Nephron (organoid): ENCODE measurements around the gene SMG6.

Experiments used
- H3K27ac Mint-ChIP-seq, 3 experiments: 2 replicates each; pipeline ENCODE4 v1.8.0; 2020; ENCODE audit warnings: mixed read lengths in 3 of 3, mild to moderate bottlenecking in 2 of 3, moderate library complexity in 1 of 3
- H3K27me3 Mint-ChIP-seq: 2 replicates; pipeline ENCODE4 v1.8.0; 2021; ENCODE audit warnings: low read depth, mild to moderate bottlenecking, moderate library complexity, mixed read lengths
- H3K36me3 Mint-ChIP-seq: 2 replicates; pipeline ENCODE4 v1.8.0; 2020; ENCODE audit warnings: low read depth, mixed read lengths
- H3K4me1 Mint-ChIP-seq: 2 replicates; pipeline ENCODE4 v1.8.0; 2020; ENCODE audit warnings: mixed read lengths
- H3K4me3 Mint-ChIP-seq, 3 experiments: 2 replicates each; pipeline ENCODE4 v1.8.0; 2020; ENCODE audit warnings: mild to moderate bottlenecking in 3 of 3, mixed read lengths in 3 of 3, moderate library complexity in 2 of 3
- H3K9me3 Mint-ChIP-seq: 2 replicates; pipeline ENCODE4 v1.8.0; 2020; ENCODE audit warnings: mixed read lengths
- CTCF ChIP-seq, 3 experiments: fragments of 200-600 bp; sonication (generic); IDR thresholded peaks; one replicate each; pipeline ENCODE4 v1.5.0; 2021; ENCODE audit warnings: antibody characterized with exemption in 3 of 3; ENCODE audit not compliant: unreplicated experiment in 3 of 3

Gene SMG6

GRCh38 chr17:2062571-2063183 lies 240.9 kb downstream of the SMG6 start:
- Mint-ChIP-seq H3K27me3 (peaks cover 41% of the 10 kb centered on the region), H3K4me3 (peak overlapping the region; percentile 54 to 66 (median 62)), H3K4me1 (peaks cover 74% of the 10 kb centered on the region), H3K9me3 (no peaks in the 10 kb centered on the region), H3K36me3 (peaks cover 74% of the 10 kb centered on the region), H3K27ac (peak overlapping the region; percentile 83 to 95 (median 93))
- no peak for TF ChIP-seq CTCF (IDR thresholded peaks at IDR 0.05; ENCODE audit: unreplicated experiment in 3 of 3)

- peak overlapping the region; percentile 83 to 95 (median 93) for H3K27ac Mint-ChIP-seq
- H3K9me3 Mint-ChIP-seq, result no peaks in the 10 kb centered on the region
- peaks cover 45% of the 10 kb centered on the region for H3K27me3 Mint-ChIP-seq
- H3K4me1 Mint-ChIP-seq, result peaks cover 64% of the 10 kb centered on the region
- H3K36me3 Mint-ChIP-seq, result peaks cover 67% of the 10 kb centered on the region
- H3K4me3 Mint-ChIP-seq, result peak overlapping the region; percentile 41 to 66 (median 54)
- no peak for TF ChIP-seq CTCF (IDR thresholded peaks at IDR 0.05; ENCODE audit: unreplicated experiment in 3 of 3)
Measured at GRCh38 chr17:2061441-2061958, 242.1 kb downstream of the SMG6 start.

- no peak for TF ChIP-seq CTCF (IDR thresholded peaks at IDR 0.05; ENCODE audit: unreplicated experiment in 3 of 3)
- peak overlapping the region; percentile 75 to 86 (median 81) for H3K4me3 Mint-ChIP-seq
- H3K36me3 Mint-ChIP-seq, result peaks cover 61% of the 10 kb centered on the region
- peak overlapping the region; percentile 83 to 95 (median 93) for H3K27ac Mint-ChIP-seq
- peaks cover 45% of the 10 kb centered on the region for H3K27me3 Mint-ChIP-seq
- H3K4me1 Mint-ChIP-seq, result peaks cover 58% of the 10 kb centered on the region
- no peaks in the 10 kb centered on the region for H3K9me3 Mint-ChIP-seq
Measured at GRCh38 chr17:2060681-2061440, 242.7 kb downstream of the SMG6 start.

GRCh38 chr17:2060385-2060658 lies 243.3 kb downstream of the SMG6 start:
- peaks cover 54% of the 10 kb centered on the region for H3K4me1 Mint-ChIP-seq

GRCh38 chr17:2059547-2060384 lies 243.8 kb downstream of the SMG6 start:
- peaks cover 52% of the 10 kb centered on the region for H3K36me3 Mint-ChIP-seq
- peaks cover 47% of the 10 kb centered on the region for H3K27me3 Mint-ChIP-seq
- peak overlapping the region; percentile 81 to 86 (median 82) for H3K4me3 Mint-ChIP-seq
- no peak for TF ChIP-seq CTCF (IDR thresholded peaks at IDR 0.05; ENCODE audit: unreplicated experiment in 3 of 3)
- no peaks in the 10 kb centered on the region for H3K9me3 Mint-ChIP-seq
- H3K4me1 Mint-ChIP-seq, result peaks cover 50% of the 10 kb centered on the region
- peak overlapping the region; percentile 83 to 95 (median 93) for H3K27ac Mint-ChIP-seq

More at GRCh38 chr17:2060385-2060658, 243.3 kb downstream of the SMG6 start:
- Mint-ChIP-seq H3K36me3 (peaks cover 56% of the 10 kb centered on the region), H3K4me3 (peak overlapping the region; percentile 75 to 86 (median 81)), H3K9me3 (no peaks in the 10 kb centered on the region), H3K27ac (peak overlapping the region; percentile 83 to 95 (median 93)), H3K27me3 (peaks cover 45% of the 10 kb centered on the region)
- no peak for TF ChIP-seq CTCF (IDR thresholded peaks at IDR 0.05; ENCODE audit: unreplicated experiment in 3 of 3)
